GM18499 (cell line): Measurements from ENCODE around the gene IKZF1.

ENCODE experiments used
- ATAC-seq: cut with Tn5 transposase; IDR thresholded peaks from one replicate; pipeline ENCODE4 v1.9.1; 2021; ENCODE audit warnings: moderate number of reproducible peaks; ENCODE audit not compliant: insufficient read depth, unreplicated experiment

IKZF1 gene

DNA sequence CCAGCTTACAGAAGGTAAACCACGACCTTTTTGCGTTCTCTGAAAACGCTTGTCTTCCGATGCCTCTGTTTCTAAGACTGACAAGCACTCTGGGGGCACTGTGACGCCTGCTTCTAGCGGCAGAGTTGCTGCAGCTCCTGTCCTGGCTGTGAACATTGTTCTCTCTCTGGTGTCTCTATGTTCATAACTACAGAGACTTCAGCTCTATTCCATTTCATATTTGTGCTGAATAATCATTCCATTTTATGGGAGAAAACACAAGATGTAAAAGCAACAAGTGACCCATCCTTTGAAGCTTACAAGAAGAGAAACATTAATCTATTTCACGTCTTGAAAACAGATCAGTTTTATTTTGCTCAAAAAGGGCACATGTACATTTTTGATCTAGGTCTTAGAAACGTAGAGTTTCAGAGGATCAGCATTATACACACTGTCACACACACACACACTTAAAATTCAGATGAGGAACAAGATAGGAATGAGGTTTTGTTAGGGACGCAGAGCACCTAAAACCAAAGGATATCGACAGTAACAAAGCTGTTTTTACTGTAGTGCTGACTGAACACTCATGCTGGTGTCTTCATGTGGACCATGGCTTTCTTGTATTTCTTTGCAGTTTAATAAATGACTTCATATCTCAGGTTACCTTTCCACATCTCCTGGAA lies 3.0 kb downstream of the IKZF1 start:
- no peak for ATAC-seq

DNA sequence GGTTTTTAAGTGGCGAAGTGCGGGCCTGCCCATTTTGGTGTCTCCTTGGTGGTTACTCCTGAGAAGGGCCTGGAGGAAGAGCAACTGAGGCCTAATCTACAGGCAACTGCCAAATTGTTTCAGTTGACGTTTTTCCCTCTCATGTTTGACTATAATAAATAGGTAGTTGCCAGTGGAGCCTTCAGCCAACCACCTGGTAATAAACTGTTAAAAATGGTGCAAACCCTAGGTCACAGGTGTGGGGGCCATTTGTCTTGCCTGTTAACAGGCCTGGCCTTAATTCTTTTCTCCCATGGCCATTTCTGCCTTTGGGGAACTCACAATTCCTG lies 3.7 kb downstream of the IKZF1 start:
- no peak for ATAC-seq

DNA sequence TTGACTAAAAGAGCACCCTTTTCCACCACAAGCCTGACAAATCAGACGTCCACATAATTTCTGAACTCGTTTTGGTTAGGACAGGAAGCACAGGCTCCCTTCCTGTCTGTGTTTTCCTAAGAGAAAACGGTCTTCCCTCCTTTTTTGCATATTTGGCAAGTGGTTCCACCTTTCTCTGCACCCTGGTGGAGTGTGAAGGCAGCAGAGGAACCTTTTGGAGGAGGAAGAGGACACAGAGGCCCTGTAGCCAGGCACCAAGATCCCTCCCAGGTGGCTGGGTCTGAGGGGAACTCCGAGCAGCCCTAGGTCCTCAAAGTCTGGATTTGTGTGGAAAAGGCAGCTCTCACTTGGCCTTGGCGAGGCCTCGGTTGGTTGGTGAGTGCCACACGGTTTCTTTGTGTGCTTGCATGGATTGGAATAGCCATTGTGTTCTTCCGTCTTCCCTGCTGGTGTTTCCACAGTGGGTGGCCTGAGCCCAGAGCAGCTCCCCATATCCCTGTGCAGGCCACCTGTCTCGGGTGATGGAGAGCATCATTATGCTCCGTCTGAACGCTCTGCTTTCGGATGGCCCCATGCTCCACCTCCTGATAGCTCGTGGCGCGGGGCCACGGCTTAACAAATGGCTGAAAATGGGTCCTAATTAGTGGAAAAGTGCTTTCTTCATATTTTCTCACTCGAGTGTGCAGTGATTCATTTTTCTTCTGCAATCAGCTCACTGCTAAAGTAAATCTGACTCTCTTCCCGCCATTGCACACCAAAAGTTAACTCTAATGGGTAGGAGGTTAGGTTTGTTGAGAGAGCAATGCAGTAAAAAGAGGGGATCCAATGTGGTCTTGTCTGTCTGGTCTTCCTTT lies 4.2 kb downstream of the IKZF1 start:
- no peak for ATAC-seq

DNA sequence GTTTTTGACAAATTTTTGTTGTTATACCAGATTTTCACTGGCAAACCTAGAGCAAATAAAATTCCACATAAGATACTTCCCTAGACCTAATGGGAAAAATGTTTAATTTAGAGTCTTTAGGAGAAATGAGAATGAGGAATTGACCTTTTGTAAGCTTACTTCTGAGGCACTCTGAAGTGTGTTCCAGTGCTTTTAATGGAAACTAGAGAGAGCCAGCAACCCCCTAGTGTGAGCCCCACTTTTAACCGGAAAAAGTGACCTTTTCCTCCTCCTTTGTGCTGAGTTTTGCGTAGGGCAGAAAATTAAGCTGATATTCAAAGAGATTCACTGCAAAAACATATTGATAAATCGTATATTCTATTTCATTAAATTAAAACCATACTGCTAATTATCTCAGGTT lies 5.2 kb downstream of the IKZF1 start:
- ATAC-seq, result no peak

DNA sequence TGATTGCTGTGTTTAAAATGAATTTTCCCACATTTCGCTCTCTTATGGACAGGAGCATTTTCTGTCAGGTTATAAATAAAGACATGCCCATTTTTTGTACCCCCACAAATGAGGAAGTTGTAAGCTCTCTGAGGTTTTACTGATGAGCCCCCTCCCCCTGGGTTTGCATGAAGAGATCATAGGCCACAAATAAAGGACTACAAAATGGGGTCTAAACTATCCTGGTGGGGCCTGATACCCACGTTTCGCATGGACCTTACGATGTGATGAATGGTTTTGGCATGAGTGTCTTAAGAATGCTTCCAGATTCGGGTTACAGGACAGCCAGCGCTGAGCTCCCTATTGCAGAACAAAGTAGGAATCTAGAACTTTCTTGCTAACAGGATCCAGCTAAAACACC lies 5.8 kb downstream of the IKZF1 start:
- no peak for ATAC-seq

DNA sequence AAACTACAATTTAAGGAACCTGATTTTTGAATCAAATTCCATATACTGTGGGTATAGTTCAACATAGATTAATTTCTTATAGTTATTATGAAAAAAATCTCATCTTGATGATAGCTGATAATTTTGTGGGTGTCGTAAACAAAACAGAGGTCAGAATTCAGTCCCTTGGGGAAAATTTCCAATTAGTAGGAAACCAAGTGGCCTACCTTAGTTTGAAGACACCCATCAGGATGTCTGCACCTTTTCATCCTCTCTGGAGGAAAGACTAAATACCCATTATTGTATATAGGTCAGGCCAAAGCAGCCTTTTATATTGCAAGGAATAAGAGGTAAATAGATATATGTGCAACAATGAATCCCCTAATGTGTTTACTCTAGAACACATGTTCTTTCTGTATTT lies 6.4 kb downstream of the IKZF1 start:
- no peak for ATAC-seq

DNA sequence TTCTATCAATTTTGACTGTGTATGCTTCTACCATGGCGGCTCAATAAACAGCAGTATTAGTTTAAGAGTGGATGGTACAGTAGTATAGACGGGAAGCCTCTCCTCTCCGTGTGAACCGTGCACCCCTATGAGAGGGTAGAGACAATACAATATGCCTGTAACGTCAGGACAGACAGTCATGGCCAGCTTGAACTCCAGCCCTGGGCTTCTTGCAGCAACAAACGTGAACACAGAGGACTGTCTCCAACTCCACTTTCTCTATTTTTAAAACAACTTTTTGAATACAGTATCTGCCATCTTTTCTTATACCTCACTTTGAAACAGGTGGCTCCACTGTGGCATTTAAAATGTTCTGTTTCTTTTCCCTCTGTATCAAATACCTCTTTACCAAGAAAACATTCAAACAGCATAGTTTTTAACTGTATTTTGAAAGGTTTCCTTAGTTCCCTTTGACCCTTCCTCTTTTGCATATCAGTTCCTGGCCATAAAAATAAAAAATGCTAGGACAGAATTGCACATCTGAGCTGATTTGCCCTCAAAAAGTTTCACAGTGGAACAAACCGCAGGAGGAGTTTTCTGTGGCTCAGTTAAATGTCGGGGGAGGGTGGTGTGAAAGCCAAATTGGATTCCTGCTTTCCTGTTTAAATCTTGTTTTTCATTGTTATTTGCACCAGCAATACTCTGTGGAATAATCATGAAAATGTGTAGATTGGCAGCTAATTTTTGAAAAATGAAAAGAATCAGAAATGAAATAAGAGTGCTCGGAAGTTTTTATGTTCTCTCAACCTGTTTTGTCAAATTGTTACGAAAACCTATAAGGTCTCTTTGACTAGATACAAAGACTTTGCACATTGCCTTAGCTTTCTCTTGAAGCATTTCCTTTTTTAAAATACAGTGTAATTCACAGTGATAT lies 8.0 kb downstream of the IKZF1 start:
- ATAC-seq, result no peak

DNA sequence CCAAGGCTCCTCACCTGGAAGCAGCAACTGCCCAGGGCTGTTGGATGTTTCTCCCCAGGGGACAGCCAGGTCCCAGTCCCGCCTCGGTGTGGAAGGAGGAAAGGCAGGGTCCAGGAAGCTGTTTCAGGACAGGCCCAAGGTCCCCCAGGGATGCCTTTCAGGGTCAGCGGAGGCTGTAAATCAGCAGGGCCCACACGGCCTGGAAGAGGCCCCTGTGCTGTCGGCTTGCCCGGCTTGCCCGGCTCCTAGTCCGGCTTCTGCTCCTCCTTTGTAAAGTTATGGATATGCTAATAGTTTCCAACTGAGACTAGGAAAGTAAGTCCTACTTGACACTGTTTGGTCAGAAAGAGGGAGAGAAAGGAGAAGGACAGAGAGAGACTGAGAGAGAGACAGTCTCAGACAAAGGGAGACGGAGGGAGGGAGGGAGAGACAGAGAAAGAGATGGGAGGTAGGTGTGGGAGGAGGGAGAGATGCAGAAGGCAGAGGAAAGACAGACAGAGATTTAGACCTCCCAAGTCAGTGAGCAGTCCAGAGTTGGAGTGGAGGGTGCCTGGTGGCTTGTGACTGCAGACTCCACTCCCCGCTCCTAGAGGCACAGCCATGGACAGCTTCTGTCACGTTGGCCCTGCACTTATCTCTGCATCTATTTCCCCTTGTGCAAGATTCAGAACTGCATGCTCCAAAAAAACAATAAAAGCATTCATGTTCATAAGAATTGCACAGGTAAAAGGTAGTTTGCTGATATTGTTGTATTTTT lies 10.5 kb downstream of the IKZF1 start:
- ATAC-seq, result no peak

DNA sequence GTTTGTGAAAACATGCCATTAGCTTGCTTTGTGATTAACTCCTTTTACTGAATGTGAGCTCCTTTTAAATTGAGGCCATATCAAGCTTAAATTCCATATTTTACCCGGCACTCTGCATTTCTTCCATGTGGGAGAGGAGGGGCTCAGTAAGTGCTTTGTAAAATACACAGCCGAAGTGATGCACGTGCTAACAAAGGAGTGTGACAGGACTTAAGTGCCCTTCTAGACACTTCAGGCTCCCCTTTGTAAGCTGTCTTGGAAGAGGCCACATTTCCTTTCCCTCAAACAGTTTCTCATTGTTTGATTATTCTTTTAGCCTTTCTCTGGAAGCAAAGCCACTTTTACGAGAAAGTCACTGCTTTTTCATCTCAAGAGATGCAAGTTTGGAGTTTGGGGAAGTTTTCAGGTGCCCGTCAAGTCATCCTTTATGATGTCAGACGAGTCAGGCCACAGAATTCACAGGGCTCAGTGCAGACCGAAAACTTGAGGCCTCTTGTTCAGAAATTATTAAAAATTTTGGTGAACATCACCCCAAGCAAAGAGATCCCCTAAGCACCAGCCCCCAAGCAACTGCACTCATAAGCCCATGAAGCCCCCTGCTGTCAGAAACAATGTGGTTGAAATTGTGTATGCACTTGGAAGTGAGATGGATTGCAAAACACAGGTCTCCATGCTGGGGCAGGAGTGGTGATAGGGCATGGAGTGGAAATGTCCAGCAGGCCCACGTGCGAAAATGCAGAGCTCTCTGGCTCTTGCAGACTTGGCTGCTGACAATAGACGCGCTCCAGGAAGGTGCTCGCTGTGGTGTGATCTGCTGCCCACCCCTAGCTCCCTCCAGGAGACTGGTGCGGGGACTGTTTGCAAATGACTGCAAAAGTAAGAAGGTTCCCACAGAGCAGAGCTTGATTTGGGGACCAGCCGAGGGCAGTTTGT lies 11.5 kb downstream of the IKZF1 start:
- ATAC-seq, result no peak

DNA sequence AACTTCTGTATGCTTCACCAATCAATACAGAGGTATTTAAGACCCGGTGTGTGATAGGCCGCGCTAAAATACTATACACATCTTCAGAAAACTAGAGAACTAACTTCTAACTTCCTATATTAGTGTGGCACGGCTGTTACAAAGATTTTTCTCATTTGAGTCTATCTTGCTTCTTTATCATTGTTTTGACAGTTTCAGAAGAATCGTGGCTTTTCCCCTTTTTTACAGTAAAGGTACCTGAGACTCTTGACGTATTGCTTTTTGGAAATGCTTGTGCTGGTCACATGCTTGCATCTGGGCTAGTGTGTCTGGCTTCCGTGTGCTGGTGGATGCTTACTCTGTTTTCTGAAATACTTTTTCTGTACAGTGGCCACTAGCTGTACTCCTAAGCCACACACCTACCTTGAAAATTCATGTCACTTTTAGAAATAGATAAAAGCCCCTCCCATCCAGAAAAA lies 12.7 kb downstream of the IKZF1 start:
- ATAC-seq, result peak; percentile 51

DNA sequence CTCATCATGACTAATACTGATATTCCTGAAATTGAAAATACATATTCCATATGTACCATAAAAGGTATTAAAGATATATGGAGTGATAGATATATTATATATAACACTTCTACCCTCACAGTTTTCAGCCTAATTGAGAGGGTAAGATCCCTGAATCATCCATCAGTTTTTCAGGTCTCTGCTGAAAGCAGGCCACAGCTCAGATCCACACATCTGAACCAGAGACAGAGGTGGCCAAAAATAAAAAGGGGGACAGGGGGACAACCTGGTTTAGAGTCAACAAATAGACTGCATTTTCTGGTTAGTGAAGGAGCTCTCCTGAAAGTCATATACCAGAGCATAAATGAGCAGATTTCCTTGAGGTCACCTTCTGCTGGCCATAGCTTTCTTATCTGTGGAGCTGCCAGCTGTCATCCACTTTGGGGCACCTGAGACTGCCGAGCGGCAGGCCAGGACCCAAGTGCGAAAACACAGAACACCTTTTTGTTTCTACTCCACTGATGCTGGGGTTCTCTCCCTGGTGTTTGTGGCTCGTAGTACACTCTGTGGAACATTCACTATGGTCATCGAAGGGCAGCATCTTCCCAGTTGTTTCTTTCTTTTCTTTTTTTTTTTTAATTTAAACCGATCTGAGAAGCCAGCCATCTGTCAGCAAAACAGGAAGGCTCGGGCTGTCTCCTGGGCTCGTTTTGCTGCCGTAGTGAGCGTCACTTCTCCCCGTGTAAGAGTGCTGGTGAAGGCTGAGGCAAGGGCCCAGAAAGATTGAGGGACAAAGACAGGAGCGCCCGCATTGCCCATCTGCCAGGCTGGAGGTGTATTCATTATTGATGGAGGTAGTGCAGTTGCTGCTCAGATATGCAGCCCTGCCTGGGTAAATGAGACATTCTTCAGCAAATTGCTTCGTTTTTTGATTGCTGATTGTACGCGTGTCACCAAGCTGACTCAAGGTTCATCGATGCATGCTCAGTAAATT lies 13.5 kb downstream of the IKZF1 start:
- no peak for ATAC-seq

DNA sequence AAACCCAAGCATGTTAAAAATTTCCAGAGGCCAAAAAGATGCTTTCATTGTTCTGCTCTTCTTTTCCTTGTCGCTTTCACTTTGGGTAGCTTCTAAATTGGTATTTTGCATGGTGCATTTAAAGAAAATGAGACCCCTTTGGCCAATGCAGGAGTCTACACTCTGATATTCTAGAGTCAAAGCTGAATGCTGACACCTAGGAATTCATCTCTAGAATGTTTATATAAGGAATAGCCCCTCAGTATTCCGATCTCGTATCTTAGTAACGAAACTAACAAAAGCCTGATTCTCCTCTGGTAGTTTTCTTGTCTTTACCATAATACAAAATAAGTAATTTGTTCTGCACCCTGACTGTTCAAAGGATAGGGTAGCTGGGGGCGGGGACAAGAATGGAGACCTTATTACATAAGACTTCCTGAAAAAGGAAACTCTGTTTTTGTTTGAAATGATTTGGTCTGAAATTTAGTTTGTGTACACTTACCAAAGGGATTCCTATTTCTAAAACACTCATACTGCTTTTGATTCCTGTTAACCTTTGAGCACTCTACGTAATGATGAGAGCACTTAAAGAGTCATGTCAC lies 17.1 kb downstream of the IKZF1 start:
- no peak for ATAC-seq

DNA sequence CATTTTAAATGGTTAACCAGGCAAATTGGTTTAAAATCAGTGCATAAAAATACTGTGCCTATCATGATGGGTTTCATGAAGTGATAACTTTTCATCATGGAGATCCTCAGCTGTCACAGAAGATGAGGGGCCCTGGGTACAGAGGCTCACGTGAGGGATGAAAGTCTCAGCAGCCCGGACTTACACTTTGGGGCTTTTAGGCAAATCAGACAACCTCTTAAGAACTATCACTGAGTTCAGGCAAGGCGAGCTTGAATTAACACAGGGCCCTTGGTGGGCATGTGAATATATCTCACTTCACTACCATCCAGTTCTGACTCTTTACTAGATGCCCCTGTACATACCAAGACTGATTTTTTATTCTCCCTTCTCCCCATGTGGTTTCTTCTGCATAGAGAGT lies 19.6 kb downstream of the IKZF1 start:
- no peak for ATAC-seq

DNA sequence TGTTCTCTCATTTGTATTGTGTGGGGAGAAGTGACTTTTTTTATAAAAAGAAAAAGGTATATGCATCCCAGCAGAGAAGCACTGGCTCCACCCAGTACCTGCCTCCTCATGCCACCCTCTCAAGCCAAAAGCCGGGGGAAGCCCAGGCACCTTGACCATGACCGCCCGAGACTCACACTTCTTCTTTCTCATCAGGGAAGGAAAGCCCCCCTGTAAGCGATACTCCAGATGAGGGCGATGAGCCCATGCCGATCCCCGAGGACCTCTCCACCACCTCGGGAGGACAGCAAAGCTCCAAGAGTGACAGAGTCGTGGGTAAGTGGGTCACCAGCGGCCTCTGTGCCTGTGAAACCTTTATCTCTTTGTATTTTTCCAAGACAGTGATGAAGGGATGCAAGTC lies 22.9 kb downstream of the IKZF1 start:
- ATAC-seq, result no peak

DNA sequence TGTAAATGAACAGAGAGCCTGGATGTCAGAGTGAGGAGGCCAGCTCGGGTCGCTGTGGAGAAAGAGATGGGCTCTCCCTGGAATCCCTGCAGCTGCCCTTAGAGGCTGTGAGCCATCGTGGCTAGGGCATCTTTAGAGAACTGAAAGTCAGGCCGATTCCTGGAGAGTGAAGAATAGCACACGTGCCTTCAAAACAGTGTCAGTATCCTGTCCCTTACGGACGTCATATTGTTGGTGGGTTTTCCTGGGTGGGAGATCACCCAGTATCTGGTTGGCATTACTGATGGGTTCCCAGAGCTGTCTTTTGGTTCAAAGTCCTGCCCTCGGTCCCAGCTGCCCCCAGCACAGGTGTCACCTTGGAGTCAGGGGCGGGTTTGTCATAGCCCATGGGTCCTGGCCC lies 25.3 kb downstream of the IKZF1 start:
- no peak for ATAC-seq

DNA sequence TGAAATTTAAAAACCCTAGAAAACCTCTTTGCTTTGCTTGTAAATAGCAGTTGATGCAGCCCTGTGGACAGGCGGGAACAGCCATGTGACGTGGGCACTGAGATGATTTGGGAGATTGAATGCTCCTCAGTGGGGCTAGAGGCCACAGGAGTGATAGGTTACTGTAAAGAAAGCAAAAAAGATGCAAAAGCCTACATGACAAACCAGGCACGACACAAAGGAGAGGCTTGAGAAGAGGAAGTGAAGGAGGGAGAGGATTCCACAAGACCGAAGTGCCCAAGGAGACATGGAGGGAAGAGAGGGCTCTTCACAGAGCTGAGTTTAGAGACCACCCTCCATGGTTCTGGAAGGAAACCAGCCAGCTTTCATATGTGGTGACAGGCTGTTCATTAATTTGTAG lies 25.7 kb downstream of the IKZF1 start:
- ATAC-seq, result no peak

DNA sequence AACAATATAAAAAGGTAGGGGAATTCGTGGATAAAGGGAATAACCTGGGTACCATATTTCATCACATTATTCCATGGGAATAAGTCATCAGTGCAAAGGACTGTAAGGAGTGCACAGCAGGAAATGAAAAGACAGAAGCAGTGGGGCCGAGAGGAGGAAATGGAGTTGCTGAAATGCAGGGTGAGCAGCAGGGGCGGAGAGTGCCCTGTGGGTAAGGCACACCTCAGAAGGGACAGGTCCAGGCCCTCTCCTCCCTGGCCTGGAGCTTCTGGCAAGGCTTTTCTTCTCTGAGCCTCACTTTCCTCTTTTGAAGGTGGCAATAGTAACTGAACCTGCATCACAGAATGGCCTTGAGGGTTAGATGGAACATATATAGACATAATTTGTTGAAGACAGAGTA lies 26.2 kb downstream of the IKZF1 start:
- no peak for ATAC-seq
